Activated CD8-positive, alpha-beta memory T cell treated with anti-CD3 and anti-CD28 coated beads, Interleukin-2, amount 50 U/mL, for 4 hours (primary cell): ENCODE results near the gene CEACAM6.
A peak's percentile ranks its signal among the peaks of the same experiment; 100 is the strongest.

Experiments
- DNase-seq: peaks from one replicate; pipeline ENCODE4 v3.0.0-alpha.2; 2020

Gene CEACAM6

DNA sequence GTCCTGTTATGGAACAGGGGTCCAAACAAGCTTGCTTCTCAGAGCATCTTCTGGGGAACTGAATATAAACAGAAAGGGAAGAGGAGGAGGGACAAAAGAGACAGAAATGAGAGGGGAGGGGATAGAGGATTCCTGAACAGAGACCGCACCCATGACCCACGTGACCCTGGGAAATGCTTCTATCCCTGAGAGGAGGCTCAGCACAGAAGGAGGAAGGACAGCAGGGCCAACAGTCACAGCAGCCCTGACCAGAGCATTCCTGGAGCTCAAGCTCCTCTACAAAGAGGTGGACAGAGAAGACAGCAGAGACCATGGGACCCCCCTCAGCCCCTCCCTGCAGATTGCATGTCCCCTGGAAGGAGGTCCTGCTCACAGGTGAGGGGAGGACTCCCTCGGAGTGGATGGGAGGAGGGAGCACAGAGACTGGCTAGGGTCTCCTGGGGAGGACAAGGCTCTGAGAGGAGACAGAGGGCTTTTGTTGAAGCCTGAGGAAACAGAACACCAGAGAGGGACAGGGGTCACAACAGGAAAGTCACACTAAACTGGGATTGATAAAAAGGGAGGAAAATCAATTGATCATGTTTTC lies at the start of gene CEACAM6:
CEACAM6 (plus strand) TSS at position 203 of the 586 bp plus-strand sequence; CDS start at position 312, 109 bp downstream.
- no peak for DNase-seq

DNA sequence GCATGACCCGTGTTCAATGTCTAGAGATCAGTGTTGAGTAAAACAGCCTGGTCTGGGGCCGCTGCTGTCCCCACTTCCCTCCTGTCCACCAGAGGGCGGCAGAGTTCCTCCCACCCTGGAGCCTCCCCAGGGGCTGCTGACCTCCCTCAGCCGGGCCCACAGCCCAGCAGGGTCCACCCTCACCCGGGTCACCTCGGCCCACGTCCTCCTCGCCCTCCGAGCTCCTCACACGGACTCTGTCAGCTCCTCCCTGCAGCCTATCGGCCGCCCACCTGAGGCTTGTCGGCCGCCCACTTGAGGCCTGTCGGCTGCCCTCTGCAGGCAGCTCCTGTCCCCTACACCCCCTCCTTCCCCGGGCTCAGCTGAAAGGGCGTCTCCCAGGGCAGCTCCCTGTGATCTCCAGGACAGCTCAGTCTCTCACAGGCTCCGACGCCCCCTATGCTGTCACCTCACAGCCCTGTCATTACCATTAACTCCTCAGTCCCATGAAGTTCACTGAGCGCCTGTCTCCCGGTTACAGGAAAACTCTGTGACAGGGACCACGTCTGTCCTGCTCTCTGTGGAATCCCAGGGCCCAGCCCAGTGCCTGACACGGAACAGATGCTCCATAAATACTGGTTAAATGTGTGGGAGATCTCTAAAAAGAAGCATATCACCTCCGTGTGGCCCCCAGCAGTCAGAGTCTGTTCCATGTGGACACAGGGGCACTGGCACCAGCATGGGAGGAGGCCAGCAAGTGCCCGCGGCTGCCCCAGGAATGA lies 48.4 kb upstream of the CEACAM6 start:
- DNase-seq, result peak; percentile 67

DNA sequence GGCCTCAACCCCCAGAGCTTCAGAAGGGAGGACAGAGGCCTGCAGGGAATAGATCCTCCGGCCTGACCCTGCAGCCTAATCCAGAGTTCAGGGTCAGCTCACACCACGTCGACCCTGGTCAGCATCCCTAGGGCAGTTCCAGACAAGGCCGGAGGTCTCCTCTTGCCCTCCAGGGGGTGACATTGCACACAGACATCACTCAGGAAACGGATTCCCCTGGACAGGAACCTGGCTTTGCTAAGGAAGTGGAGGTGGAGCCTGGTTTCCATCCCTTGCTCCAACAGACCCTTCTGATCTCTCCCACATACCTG lies 47.9 kb upstream of the CEACAM6 start:
- DNase-seq, result peak; percentile 11

DNA sequence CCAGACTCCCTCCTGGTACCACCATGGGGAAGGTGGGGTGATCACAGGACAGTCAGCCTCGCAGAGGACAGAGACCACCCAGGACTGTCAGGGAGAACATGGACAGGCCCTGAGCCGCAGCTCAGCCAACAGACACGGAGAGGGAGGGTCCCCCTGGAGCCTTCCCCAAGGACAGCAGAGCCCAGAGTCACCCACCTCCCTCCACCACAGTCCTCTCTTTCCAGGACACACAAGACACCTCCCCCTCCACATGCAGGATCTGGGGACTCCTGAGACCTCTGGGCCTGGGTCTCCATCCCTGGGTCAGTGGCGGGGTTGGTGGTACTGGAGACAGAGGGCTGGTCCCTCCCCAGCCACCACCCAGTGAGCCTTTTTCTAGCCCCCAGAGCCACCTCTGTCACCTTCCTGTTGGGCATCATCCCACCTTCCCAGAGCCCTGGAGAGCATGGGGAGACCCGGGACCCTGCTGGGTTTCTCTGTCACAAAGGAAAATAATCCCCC lies 47.4 kb upstream of the CEACAM6 start:
- peak; percentile 9 for DNase-seq

DNA sequence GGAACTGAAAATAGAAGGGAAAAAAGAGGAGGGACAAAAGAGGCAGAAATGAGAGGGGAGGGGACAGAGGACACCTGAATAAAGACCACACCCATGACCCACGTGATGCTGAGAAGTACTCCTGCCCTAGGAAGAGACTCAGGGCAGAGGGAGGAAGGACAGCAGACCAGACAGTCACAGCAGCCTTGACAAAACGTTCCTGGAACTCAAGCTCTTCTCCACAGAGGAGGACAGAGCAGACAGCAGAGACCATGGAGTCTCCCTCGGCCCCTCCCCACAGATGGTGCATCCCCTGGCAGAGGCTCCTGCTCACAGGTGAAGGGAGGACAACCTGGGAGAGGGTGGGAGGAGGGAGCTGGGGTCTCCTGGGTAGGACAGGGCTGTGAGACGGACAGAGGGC lies 46.8 kb upstream of the CEACAM6 start, which contains the start of gene CEACAM5:
CEACAM5 (plus strand) TSS at position 146 of the 400 bp plus-strand sequence; CDS start at position 252, 106 bp downstream.
- peak; percentile 2 for DNase-seq

DNA sequence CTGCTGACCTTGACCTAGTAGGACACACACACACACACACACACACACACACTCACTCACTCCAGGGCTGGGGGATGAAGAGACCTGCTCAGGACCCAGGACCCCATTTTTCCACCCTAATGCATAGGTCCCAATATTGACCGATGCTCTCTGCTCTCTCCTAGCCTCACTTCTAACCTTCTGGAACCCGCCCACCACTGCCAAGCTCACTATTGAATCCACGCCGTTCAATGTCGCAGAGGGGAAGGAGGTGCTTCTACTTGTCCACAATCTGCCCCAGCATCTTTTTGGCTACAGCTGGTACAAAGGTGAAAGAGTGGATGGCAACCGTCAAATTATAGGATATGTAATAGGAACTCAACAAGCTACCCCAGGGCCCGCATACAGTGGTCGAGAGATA lies 45.8 kb upstream of the CEACAM6 start:
- peak; percentile 1 for DNase-seq

DNA sequence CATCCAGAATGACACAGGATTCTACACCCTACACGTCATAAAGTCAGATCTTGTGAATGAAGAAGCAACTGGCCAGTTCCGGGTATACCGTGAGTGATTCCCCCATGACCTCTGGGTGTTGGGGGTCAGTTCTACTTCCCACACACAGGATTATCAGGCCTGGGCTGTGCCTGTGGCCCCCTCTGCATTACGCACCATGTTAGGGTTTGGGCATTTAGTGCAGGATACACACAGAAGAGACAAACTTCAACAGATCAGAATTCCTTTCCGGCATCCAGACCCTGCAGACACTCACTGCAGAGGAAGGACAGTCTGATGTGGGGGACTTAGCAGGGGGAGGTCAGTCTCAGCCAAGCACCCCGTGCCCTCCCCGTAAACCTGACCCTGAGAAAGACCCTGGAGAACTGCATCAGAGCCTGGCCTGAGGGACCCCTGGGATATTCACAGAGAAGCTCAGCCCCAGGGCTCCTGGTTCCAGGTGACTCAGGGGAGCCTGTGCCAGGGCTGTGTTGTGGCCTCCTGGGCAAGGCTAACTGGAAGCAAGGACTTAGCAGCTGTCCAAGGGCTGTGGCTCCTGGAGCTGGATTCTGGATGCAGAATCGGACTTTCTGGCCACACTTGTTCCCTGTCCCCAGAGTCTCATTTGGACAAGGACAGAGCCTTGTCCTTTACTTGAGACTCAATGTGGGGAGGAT lies 45.2 kb upstream of the CEACAM6 start:
- no peak for DNase-seq

DNA sequence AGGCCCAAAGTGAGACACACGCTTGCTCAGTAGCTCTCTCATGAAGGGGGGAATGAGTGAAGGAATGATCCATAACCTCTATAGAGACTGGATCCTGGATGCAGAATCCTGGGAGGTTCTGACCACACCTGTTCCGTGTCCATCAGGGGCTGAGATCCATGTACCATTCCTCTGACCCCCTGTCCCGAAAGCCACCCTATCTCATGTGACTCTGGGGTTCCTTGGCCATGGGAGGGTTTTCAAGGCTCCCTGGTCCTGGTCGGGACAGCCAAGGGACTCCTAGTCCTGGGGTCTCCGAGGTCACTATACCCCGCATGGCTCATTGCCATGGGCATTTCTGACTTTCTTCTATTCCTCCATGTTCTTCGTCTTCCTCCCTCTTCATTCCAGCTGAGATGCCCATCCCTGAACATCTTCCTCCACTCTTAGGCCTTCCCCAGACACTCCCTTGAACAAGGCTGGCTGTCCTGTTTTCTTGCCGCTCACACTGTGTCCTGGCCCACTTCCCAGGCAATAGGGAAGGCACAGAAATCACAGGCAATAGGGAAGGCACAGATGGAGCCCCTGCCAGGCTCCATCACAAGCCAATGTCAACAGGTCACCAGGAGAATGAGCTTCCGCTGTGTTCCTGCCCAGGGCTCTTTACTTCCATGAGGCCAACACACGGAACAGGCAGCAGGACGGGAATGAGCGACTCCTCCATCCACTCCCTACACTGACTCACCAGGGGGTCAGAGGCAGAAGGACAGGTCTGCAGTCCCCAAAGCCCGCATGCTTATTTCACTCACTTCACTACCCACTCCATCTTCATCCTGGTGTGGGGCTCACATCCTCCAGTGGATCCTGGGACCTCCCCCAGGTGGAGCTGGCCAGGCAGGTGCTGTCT lies 43.7 kb upstream of the CEACAM6 start:
- DNase-seq, result no peak

DNA sequence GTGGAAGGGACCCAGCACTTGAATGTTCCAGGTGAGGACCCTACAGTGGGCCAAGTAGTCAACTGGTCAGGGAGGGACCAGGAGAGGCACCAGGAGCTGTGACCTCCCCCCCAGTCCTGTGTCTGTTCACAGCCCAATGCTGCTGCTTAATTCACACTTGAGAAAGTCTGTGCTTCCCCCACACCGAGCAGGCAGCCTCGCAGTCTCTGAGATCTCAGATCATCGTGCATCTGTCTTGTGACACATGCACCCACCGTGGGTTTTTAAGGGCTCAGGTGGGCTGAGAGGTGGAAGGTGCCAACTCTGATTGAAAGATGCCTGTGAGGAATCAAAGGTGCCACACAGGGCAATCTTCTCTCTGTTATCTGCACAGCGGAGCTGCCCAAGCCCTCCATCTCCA lies 40.7 kb upstream of the CEACAM6 start:
- DNase-seq, result no peak

DNA sequence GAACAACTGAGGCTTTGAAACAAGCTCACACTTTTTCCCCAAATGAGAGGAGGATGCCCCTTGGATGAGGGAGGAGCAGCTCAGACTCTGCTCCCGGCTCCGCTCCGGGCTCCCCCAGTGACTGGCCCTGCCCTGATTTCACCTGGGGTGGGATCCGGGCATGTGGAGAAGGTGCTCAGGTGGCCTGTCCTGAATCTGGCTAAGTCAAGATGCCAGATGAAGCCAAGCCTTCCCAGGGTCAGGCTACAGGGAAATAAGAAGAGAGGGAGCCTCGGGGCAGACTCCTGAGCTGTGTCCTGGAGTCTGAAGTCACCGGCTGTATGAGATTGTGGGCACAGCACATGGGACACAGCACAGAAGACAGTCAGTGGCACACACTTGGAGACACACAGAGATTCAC lies 36.6 kb upstream of the CEACAM6 start:
- no peak for DNase-seq

DNA sequence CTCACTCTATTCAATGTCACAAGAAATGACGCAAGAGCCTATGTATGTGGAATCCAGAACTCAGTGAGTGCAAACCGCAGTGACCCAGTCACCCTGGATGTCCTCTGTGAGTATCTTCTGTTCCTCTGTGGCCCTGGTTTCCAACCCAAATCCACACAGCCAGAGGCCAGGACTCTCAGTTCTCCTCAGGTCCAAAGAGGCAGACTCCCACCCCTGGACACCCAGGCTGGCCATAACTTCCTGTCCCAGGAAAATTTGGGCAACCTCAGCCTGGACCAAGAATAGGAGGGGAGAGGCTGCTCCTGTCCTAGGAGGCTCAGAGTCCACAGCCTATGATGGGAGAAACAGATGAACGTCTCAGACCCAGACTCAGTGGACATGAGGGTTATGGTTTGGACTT lies 35.2 kb upstream of the CEACAM6 start:
- DNase-seq, result no peak

DNA sequence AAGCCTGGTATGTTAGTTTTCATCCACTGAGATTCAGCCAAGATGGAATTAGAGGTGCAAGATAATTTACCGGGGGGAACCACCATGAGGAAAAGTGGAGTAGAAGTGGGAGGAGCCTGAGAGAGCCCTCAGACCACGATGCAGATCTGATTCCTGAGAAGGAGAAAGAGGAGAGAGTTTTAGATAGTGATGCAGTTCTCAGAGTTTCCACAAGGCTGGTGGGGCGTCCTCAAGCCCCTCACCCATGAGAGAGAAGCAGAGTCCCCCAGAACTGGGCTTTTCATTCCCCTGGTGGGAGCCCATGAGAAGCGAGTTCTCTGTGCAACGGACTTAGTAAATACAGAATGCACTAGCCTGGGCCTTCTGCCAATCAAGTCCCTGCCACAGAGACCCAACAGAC lies 28.8 kb upstream of the CEACAM6 start:
- no peak for DNase-seq

DNA sequence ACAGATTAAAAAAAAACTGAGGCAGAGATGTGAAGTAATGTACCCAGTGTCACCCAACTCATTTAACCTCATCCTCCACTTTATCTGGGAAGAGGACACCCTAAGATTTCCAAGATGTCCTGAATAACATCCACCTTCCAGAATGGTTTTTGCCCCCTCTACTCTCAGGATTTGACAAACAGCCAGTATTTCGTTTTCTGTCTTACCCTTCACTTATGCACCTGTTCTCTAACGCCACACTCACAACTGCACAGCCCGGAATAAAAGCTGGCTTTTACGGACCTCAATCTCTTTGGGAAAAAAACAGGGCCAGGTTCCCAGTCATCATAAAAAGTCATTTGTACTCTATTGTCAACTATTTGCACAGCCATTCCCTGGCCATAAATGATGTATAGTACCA lies 21.2 kb upstream of the CEACAM6 start:
- DNase-seq, result no peak

DNA sequence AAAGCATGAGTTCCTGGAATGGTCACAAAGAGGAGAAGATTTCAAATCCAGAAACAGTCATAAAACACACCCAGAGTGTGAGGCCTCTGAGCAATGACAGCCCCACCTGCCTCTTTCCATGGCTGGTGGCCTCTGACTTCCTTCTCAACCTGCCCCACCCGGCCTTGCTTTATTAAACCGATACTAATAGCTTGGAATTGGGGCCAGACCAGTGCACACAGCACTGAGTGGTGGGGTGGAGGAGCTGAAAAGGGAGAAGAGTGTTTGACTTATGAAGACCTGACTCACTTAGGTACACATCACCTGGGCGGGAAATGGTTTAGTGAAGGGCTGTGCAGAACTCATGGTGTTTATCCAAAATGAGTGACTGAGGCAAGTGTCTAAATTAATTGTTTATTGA lies 20.7 kb upstream of the CEACAM6 start:
- no peak for DNase-seq

DNA sequence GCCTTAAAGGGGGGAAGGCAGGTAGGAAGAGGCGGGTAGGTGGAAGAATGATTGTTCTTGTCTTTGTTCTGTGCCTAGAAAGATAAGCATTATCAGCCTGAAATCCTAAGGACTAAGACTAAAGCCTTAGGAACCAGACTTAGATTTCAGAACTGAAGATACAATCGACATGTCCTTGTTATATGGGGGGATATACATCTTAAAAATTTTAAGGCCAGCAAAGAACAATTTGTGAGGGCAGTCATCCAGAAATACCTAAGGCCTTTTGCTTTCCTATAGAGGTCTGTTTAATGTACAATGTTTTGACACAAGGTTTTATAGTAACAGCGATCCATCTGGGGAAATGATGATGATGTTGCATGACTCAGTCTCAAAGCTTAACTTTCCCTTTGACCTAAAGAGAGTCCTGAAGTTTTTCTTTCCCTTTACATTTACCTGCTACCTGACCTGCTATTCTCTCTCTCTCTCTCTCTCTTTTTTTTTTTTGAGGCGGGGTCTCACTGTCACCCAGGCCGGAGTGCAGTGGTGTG lies 20.2 kb upstream of the CEACAM6 start:
- no peak for DNase-seq

DNA sequence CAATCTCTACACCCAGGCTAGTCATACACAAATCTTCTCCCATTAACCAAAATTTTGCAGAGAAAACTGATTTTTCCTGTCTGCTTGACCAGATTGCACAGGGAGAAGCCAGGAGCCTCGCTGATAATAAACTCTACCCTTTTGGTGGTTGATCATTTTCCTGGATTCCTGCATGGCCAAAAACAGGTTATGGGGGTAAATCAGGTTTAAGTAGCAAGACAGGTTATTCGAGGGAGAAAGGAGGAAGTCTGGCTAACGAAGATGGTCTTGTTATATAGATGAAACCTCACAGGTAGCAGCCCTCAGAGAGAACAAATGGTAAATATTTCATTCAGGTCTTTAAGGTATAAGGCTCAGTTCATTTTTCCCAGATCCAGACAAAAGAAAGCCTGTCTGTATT lies 16.0 kb upstream of the CEACAM6 start:
- DNase-seq, result no peak

DNA sequence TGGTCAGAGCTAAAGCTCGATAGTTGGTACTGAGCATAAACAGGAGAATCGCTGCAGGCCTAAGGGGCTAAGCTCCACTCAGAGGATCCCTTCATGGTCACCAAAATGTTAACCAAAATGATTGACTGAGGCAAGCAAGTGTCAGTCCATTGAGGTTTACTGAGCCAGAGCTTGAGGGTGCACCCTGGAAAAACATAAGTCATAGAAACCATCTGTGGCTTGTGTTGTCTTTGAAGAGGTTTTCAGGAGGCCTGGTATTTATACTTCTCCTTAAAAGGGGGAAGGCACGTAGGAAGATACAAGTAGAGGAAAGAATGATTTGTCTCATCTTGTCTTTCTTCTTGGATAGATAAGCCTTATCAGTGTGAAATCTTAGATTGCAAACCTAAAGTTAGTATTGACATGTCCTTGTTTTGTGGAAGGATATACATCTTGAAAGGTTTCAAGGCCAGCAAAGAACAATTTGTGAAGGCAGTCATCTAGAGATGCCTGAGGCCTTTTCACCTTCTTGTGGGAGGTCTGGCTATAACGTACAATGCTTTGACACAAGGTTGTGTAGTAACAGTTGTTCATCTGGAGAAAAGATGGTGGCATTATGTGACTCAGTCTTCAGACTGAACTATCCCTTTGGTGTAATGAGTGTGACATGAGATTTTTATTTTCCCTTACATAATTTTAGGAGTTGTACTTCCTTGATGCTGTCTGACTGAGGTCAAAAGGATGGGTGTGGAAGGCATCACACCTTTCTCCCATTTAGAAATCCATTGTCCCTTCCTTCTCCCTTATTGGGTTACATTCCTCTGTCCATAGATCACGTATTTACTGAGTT lies 14.7 kb upstream of the CEACAM6 start:
- no peak for DNase-seq

DNA sequence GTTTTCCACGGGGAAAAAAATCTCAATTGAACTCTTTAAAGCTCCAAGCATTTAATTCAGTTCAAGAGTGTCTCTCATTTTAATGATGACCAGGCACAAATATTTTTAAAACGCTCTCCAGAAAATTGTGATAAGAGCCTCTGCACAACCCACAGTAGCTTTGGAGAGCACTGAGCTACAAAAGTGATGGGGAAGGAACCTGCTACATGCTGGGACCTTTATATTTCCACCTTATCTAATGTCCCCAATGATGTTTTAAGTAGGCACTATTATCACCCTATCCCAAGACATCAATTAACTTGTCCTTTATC lies 14.1 kb upstream of the CEACAM6 start:
- no peak for DNase-seq

DNA sequence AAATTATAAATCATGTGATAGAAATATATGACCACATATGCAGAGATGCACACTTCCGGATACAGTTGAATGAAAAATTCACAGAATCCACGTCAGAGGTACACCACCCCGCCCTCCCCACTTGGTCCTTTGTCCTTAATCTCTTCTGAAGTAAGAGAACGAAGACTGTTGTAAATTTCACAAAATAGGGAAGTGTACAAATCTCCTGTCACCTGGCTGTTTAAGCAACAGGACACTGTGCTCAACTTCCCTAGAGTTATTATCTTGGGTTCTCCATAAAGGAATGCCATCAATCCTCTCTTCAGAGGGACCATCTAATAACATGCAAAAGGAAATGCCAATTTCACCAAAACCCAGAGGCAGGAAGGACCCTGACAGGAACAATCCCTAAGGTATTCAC lies 10.5 kb upstream of the CEACAM6 start:
- DNase-seq, result no peak

DNA sequence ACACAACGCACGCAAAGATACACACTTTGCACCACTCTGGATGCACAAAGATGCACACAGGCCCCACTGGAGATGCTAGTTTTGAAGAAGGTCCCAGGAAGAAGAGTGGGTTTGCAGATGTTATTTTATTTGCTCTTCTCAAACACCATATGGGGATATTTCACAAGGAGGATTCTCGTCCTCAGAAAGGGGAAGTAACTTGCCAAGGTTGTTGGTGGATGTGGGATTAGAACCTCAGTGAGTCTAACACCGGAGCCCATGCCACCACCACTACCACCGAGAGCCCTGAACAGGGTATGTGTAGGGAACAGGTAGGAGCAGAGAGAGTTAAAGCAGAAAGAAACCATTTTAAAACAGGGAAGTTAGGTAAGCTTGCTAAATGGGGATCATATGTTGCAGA lies 9.6 kb upstream of the CEACAM6 start:
- no peak for DNase-seq

DNA sequence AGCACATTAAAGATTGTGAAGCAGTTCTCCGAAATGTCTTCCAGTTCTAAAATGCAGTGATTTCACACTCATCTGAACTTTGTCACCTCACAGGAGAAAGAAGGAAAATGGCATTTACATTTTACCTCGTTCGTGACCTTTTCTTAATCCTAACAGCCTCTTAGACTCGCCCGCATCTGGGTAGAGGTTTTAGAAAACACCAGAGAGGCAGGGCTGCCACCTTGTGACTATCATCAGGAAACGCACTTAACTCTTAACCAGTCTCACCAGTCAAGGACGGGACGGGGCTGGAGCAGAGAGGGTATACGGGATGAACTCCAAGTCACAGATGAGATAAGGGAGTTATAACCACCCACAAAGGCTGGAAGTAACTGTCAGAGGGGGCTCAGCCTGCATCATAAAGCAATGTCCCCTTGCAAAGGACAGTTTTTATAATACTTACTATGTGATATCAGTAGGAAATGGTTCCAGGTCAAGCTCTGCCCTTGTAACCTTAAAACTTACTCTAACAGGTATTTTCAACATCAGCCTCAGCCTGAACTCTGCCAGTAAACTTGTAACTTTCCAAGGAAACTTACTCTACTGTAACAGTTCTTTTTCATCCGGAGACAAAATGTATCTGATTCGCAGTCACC lies 8.6 kb upstream of the CEACAM6 start:
- peak; percentile 49 for DNase-seq

DNA sequence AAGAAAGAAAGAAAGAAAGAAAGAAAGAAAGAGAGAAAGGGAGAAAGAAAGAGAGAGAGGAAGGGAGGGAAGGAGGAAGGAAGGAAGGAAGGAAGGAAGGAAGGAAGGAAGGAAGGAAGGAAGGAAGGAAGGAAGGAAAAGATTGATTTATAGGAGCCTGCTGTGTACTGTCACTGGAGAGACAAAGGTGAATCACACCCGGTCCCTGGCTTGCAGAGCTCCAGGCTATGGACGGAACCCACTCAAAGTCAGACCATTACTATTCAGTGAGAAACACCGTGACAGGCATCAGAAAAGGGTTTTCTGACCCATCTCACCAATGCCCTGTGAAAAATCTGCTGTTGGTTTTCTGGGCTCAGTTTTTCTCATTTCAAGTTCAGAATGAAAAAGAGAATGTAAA lies 7.3 kb upstream of the CEACAM6 start:
- no peak for DNase-seq
